Sciatic nerve (tissue), 2 donors: ENCODE data around the gene OLIG1. TPM values are rescaled to one million over a fixed set of nuclear protein-coding genes. Genes with fewer than 3 reads are reported as not detected.
A peak's percentile ranks its signal among the peaks of the same experiment; 100 is the strongest.

Source experiments
- ATAC-seq: fragments of 200-7000 bp; cut with Tn5 transposase; one replicate; pipeline ENCODE4 v1.9.1; 2020; ENCODE audit warnings: mild to moderate bottlenecking, moderate library complexity
- DNase-seq: peaks from one replicate; pipeline ENCODE4 v3.0.0-alpha.2; 2020; ENCODE audit warnings: low spot score
- intact Hi-C: fragments of 100-400 bp; cut with DNase I; formaldehyde crosslinking; loops from one replicate; pipeline ENCODE4 v1.14.2; 2022
- total RNA-seq: library from RNA; stranded (reverse); fragmentation: NEBNext Ultra II Directional; extraction: Animal tissue kit (Norgen Biotek cat#: 25700); gene quantifications from one replicate; pipeline ENCODE4 v1.2.1, GENCODE V29; 2021
- donor health status: DM: no; HTN: no; CAD: no.
- donor health status: DM: no; HTN: no; CAD: no.

The OLIG1 gene
- total RNA-seq, 1 donor from 2014 or later: 0.53 TPM

DNA sequence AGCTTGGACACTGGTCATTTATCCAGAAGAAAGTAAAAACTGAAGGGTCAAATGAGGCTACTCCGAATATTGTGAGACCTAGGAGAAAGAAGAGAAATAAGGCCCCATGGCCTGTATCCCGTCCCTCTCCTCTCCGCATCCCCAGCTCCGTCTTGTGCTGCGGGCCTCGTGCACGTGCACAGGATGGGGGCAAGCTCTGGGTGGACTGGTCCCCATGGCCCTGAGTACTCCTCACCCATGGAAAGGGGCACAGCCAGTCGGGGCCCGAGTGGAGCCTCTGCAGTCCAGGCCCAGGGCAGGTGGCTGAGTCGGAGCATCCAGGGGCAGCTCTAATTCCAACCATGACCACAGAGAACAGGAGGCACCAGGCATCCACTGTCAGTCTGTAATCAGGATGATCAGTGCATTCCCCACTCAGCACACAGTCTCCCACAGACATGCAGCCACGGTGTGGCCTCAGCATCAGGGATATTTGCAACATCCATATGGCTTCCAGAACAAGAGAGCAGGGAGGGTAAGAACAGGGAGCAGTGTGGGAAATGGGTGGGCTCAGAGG is 12.5 kb upstream of the OLIG1 start:
- intact Hi-C loops: no loop called here
- DNase-seq (no peak), ATAC-seq (no peak)

DNA sequence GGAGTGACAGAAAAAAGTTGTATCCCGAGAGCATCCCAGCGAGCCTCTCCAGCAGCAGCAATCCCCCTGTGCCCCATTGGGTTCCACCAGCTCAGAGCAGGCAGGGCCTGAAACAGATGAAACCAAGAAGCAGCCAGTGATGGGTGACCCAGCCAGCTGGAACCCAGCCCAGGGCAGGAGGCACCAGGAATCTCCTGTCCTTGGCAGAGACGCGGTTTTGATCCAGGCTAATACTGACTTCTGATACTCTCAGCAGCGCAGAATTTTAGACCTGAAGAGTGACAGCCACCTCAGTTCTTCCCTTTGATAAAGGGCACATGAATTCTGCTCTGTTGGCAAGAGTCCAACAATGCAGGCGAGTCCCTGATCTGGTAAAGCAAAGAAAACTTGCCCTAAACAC is 11.4 kb upstream of the OLIG1 start:
- peak; percentile 26 for ATAC-seq
- no peak for DNase-seq
- intact Hi-C loops: no loop called here

DNA sequence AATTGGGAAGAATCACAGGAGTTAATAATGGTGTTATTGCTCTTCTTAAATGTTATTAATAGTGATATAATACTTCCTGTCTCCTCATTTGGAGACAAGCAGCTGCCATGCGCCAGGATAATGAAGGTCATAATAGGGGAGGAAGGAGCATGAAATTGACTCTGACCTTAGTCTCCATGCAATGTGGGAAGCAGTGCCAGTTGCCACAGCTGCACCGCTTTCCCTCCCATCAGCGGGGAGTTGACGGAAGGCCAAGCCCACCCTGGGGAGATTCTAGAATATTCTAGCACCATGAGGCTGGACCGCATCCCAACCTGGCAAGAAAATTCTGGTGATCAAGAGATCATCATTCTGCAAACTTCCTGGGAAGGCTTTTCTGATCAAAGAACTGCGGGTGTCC is 11.0 kb upstream of the OLIG1 start:
- intact Hi-C loops: no loop called here
- DNase-seq (no peak), ATAC-seq (peak; percentile 58)

DNA sequence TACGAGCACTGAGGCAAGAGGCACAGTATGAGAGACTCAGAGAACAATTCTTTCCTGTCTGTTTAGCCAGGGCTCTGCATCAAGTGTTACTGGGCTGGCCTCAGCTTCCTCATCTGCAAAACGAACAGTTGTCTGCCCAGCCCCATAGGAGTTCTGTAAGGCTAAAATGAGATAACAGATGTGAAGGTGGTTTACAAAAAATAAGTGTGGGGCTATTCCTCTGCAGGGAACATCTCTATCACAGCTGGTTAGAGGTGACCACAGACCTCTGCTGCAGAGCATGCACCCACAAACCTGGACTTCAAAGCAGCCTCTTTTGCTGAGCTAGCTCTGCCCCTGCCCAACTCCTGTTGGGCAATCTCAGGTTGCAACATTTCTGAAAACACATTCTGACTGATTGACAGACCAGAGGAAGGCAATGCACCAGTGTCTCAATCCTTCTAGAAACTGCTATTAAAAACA is 10.5 kb upstream of the OLIG1 start:
- no peak for DNase-seq
- ATAC-seq: peak; percentile 76
- intact Hi-C loops: no loop called here

DNA sequence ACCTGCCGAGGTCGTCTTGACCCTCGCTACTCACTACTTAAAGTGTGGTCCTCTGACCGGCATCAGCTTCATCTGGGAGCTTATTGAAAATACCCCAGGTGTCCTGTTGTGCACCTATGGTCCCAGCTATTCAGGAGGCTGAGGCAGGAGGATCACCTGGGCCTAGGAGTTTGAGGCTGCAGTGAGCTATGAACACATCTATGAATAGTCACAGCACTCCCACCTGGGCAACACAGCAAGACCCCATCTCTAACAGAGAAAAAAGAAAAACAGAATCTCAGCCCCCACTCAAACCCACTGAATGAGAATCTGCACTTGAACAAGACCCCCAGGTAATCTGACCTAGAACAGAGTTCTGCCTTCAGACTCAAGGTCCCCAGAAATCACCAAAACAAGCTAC is 8.7 kb upstream of the OLIG1 start:
- ATAC-seq (no peak), DNase-seq (no peak)
- intact Hi-C loops: no loop called here

DNA sequence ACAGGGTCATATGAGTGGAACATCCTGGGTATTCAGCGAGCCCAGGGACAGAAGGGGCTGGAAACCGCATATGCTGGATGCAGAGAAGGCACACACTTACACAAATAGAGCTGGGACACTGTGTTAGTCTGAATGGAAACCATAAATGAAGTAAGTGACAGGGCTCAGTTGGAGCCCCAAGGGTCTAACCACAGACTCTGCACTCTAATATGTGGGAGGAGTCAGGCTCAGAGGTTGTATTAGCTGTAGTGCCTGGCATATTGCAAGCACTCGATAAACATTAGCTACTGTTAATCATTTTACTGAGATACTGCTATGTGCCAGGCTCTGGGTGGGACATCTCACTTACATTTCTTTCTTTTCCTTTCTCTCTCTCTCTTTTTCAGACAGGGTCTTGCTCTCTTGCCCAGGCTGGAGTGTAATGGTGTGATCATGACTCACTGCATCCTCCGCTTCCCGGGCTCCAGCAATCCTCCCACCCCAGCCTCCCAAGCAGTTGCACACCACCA is 6.5 kb upstream of the OLIG1 start:
- DNase-seq: no peak
- intact Hi-C loops: no loop called here
- ATAC-seq: no peak

DNA sequence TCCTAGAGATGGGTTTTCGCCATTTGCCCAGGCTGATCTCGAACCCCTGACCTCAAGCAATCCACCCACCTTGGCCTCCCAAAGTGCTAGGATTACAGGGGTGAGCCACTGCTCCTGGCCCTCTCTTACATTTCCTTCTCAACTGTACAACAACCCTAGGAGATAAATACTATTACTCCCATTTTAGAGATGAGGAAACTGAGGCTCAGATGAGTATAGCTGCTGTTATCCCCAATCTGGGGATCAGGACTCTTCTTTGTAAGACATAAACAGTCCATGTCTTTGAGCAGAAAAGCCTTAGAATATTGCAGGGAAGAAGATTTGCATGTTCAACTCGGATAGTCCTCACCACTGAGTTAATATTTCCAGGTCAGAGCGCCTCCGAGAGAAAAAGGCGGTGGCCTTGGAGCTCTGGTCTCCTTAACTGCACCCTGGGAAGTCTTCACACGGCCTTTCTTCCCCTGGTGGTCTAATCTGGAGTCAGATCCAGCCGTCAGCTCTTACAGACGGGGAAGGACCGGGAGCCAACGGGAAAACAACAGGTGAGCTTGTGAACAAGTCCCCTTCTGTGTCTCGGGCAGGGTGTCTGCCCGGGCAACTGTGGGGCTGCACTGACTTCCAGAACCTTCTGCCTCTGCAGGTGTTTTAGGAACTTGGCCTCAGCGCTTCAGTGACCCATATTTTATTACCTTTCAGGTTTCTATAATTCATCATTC is 5.9 kb upstream of the OLIG1 start:
- intact Hi-C loops: no loop called here
- DNase-seq (no peak), ATAC-seq (no peak)

DNA sequence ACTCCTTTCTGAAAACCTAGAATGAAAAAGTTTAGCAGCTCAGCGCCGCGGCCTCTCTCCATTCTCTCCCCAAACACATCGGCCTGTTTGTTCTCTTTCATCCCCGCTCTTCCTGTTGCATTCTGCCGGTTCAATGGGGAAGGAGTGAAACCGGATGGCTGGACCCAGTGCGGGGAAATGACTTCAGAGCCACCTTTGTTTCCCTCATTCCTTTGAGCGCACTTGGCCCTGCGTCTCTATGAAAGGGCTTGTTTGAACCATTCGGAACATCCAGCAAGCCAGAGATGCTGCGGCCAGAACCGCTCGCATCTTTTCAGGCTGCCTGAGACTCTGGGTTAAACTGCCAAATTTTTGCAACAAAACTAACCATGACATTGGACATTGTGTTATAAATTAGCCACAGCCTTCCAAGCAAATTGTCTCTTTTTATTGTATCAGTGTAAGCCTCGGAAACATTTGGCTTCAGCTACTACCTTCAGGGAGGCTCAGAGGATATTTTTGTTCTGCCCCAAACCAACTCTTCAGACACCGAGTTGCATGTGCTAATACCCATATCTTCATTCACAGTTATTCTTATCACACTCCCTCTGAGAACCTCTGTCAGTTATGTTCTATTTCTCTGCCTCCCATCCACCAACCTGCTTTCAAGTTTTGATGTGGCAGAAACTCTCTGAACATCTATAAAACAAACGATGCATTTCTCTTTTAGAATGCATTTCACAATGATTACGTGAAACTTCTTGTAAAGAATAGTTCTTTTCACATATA is 5.1 kb upstream of the OLIG1 start:
- ATAC-seq: peak; percentile 45
- DNase-seq: no peak
- intact Hi-C loops: no loop called here

DNA sequence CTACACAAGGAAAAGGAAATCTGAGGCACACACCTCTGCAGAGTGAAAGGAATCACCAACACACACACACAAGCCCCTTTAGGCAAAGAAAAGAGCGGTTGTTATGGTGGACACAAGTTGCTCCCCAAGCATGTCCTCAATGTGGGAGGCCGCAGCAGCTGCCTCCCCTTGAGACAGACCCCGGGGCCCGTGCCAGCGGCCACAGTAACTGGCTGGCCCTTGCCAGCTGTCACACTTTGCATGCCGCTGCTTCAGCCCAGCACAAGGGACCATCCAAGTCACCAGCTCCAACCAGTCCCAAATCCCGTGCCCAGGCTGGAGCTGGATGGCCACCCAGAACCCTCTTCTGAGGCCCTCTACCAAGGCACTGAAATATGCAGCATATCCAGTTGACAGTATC is 2.9 kb upstream of the OLIG1 start:
- DNase-seq (no peak), ATAC-seq (no peak)
- intact Hi-C loops: no loop called here

DNA sequence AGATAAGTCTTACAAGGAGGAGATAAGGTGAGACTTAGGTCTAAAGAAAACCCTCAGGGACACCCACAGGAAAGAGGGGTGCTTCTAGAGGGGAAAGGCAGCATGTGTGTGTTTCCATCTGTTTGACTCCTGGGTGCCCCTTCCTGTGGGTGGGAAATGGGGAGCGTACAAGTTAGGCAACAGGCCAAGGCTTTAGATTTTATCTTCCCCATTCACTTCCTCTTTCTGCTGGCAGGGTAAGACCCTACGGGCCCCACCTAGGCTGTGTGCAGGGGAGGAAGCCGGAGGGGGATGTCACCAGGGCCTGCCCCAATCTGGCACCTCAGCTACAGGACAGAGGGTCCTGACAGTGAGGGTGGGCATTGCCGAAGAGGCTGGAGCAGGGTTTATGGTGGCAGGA is 2.5 kb upstream of the OLIG1 start:
- intact Hi-C loops: no loop called here
- DNase-seq (no peak), ATAC-seq (no peak)

DNA sequence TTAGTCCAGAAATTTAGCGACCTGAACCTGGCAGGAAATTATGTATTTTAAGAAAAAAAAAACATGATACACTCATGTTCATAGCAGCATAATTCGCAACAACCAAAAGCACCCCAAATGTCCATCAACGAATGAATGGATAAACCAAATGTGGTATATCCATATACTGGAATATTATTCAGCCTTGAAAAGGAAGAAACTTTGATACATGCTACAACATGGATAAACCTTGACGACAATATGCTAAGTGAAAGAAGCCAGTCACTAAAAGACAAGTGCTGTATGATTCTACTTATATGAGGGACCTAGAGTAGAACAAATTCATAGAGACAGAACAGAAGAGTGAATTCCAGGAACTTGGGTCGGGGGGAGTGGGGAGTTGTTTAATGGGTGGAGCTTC is 698 bp upstream of the OLIG1 start:
- intact Hi-C loops: no loop called here
- no peak for ATAC-seq

DNA sequence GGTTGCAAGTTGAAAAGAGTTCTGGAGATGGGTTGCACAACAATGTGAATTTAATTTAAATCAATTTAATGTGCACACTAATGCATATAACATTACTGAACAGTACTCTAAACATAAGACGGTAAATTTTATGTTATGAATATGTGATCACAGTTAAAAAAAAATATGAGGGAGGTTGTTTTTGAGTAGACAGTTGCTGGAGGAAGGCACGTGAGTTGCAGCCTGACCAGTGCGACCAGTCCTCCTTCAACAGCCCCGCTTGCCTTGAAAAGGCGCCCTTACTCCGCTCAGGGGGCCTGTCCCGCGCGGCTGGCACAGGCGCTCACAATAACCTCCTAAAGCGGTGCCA is 322 bp upstream of the OLIG1 start:
- intact Hi-C loops: no loop called here
- ATAC-seq (no peak), DNase-seq (no peak)

More for the DNA sequence above, 698 bp upstream of the OLIG1 start:
- DNase-seq: no peak

DNA sequence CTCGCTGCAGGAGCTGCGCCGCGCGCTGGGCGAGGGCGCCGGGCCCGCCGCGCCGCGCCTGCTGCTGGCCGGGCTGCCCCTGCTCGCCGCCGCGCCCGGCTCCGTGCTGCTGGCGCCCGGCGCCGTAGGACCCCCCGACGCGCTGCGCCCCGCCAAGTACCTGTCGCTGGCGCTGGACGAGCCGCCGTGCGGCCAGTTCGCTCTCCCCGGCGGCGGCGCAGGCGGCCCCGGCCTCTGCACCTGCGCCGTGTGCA is 730 bp downstream of the OLIG1 start:
- DNase-seq: no peak
- intact Hi-C loops: no loop called here

DNA sequence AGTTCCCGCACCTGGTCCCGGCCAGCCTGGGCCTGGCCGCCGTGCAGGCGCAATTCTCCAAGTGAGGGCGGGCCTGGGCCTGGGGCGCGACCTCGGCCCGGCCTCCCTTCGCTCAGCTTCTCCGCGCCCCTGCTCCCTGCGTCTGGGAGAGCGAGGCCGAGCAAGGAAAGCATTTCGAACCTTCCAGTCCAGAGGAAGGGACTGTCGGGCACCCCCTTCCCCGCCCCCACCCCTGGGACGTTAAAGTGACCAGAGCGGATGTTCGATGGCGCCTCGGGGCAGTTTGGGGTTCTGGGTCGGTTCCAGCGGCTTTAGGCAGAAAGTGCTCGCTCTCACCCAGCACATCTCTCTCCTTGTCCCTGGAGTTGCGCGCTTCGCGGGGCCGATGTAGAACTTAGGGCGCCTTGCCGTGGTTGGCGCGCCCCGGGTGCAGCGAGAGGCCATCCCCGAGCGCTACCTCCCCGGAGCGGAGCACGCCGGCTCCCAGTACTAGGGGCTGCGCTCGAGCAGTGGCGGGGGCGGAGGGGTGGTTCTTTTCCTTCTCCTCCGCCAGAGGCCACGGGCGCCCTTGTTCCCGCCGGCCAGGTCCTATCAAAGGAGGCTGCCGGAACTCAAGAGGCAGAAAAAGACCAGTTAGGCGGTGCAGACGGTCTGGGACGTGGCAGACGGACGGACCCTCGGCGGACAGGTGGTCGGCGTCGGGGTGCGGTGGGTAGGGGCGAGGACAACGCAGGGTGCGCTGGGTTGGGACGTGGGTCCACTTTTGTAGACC is 1.2 kb downstream of the OLIG1 start:
- ATAC-seq: peak; percentile 41
- intact Hi-C loops: no loop called here
- no peak for DNase-seq

More for the DNA sequence above, 730 bp downstream of the OLIG1 start:
- ATAC-seq: no peak

DNA sequence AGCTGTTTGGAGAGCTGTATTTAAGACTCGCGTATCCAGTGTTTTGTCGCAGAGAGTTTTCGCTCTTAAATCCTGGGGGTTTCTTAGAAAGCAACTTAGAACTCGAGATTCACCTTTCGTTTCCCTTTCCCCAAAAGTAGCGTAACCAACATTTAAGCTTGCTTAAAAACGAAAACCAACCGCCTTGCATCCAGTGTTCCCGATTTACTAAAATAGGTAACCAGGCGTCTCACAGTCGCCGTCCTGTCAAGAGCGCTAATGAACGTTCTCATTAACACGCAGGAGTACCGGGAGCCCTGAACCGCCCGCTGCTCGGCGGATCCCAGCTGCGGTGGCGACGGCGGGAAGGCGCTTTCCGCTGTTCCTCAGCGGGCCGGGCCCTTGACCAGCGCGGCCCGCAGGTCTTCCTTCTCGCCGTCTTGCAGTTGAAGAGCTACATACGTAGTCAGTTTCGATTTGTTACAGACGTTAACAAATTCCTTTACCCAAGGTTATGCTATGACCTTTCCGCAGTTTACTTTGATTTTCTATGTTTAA is 1.9 kb downstream of the OLIG1 start:
- intact Hi-C loops: no loop called here
- ATAC-seq: peak; percentile 27
- DNase-seq: no peak

DNA sequence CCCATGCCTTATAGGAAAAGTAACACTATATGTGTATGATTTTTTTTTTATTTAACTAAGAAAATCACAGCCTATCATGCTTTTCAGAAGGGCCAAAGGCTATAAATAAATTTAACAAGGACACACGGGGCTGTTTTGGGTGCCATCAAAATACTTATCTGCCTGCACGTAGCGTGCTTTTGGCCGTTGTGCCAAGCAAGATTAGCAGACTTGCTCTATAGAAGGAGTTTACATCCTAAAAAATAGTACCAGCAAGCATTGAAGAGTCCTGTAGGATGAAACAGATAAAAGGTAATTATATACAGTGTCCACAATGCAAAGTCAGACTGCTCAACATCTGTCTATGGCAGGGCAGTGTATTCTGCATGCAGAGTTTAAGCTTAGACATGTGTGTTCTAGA is 3.7 kb downstream of the OLIG1 start:
- intact Hi-C loops: no loop called here
- no peak for DNase-seq
- no peak for ATAC-seq

DNA sequence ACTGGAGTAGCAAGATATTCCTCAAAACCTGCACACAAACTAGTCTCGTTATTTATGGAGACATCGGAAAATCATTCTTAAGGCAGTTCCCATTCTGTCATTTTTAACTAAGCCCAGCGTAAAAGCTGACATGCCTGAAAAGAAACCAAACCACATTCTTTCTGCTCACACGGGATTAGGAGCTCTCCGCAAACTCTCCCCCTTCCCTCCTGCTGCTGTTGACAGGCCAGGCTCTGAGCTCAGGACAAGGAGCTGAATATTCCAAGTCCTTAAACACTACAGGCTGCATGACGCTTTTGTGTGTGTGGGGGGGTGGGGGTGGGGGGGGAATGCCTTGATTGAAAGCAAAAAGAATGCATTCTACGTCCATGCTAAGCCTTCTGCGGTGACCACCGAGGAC is 5.2 kb downstream of the OLIG1 start:
- intact Hi-C loops: no loop called here
- peak; percentile 33 for ATAC-seq
- no peak for DNase-seq

DNA sequence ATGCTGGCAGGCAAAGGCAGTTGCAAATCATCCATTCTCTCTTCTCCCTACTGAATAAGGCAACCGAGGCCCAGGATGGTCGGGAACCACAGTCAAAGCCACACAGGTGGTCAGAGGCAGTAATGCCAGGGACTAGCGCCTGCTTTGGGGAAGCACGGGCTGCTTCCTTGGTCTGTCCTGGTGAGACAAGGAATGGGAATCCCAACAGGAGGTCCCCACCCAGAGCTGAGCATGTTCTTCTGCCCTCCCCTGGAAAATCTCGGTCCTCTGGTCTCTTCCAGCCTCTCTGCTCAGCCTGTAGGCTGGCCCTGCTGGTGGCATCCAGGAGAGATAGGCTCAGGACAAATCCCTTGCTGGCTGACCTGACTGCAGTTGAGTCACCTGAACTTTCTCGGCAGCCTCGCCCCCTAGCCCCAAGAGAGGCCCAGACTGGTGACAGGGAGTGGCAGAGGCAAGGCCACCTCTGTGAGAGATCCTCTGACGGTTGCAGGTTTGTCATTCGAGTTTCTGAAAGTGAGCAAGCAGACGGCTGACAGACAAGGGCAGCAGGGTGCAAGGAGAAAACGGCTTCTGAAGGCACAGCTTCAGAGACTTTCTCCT is 5.8 kb downstream of the OLIG1 start:
- intact Hi-C loops: no loop called here
- DNase-seq (no peak), ATAC-seq (no peak)
